GM20431 (cell line): ENCODE results near the gene TPRN.

Experiments
- in situ Hi-C: fragments of 300-500 bp; cut with MseI, MboI; formaldehyde crosslinking; loops from one replicate; pipeline ENCODE4 v1.15.0; 2020; ENCODE audit warnings: low sequenced_read_pairs; ENCODE audit not compliant: unreplicated experiment

TPRN gene

DNA sequence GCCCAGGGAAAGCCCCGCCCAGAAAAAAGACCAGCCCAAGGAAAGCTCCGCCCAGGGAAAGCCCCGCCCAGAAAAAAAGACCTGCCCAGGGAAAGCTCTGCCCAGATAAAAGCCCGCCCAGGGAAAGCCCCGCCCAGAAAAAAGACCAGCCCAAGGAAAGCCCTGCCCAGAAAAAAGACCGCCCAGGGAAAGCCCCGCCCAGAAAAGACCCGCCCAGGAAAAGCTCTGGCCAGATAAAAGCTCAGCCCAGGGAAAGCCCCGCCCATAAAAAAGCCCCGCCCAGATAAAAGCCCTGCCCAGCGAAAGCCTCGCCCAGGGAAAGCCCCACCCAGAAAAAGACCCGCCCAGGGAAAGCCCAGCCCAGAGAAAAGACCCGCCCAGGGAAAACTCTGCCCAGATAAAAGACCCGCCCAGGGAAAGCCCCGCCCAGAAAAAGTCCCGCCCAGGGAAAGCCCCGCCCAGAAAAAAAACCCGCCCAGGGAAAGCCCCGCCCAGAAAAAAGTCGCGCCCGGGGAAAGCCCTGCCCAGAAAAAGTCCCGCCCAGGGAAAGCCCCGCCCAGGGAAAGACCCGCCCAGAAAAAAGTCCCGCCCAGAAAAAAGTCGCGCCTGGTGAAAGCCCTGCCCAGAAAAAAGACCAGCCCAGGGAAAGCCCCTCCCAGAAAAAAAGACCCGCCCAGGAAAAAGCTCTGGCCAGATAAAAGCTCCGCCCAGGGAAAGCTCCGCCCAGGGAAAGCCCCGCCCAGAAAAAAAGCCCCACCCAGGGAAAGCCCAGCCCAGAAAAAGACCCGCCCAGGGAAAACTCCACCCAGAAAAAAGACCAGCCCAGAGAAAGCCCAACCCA, 49.7 kb downstream of the TPRN start:
- in situ Hi-C loops: no loop called here

DNA sequence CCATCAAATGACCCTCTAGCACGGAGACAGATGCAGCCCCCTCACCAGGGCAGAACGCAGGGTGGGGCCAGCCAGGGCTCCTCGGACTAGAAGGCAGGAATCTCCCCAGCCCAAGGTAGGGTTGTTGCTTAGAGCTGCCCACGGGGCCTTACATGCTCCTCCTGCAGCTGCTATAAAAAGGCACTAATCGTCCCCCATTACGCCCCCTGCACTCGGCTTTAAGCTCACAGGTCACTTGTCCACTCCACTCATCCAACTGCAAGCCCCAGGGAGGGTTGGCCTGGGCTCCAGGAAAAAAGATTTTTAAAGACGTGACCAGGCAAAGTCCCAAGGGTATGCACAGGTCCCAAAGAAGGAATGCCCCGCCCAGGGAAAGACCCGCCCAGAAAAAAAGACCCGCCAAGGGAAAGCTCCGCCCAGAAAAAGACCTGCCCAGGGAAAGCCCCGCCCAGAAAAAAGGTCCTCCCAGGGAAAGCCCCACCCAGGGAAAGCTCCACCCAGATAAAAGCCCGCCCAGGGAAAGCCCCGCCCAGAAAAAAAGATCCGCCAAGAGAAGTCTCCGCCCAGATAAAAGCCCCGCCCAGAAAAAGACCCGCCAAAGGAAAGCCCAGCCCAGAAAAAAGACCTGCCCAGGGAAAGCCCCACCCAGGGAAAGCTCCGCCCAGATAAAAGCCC, 50.5 kb downstream of the TPRN start:
- in situ Hi-C loops: no loop called here

DNA sequence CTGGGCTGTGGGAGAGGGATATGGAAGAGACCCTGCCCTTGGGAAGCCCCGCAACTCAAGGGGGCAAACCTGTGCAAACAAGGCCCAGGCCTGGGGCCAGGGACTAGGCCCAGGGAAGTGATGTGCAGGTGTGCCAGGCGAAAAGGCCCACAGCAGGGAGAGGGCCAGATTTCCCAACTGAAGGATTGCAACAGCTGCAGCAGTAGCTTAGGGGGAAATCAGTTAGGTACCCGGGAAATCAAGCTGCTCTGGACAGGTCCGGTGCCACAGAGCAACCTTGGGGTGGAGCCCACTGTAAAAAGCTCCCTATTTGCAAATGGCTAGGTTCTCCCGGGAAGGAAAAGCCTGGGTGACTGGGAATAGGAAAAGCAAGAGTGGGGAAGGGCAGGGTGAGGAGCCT, 51.2 kb downstream of the TPRN start:
- in situ Hi-C loops: no loop called here

DNA sequence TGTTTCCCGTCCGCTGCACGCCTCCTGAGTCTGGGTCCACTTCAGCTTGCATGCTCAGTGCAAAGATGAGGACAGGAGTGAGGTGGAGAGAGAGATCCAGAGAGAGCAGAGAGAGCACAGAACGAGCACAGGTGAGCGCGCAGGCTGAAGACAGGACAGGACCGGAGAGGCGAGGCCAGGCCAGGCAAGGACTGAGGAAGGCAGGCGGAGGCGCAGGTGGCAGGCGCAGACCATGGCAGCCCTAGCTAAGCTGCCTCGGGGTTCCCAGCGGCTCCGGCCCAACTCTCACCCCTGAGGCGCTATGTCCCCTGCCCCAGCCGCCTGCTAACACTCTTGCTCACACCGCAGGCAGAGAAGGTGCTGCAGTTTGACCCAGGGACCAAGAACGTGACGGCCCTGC, 51.9 kb downstream of the TPRN start:
- in situ Hi-C loops: no loop called here

DNA sequence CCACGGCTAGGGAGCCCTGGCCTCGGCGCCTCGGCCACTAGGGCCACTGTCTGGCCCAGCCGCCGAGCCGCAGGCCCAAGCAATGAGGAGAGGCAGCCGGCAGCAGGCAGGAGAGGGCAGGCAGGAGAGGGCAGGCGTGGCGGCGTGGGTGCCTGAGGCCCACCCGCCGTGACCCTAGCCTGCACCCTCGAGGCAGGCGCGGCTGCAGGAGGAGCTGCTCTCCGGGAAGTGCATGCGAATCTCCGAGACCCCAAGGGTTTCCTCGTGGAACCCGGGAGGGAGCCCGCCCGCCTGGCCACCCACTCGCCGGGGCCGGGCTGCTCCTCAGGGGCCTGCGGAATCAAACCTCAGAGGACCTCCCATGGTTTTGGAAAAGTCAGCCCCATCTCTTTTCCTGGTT, 52.3 kb downstream of the TPRN start:
- in situ Hi-C loops: no loop called here

DNA sequence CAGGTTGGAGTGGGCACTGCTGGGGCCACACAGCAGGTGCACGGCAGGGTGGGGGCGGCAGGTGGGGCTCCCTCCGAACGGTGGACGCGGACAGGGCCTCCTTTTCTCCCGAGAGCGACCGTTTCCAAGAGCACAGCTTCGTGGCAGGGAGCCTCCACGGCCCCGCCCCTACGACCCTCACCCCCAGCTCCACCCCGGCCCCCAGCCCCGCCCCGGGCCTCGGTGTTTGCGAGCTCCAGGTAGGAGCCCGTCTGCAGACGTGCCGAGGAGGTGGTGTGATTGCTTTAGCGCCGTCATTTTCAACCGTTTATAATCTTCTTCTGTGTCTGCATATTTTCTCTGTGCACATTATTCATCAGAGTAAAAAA, 52.8 kb downstream of the TPRN start:
- in situ Hi-C loops: no loop called here

- in situ Hi-C loops: no loop called here
Observed at GRCh38 chr9:137147091-137147792, 53.3 kb downstream of the TPRN start.

DNA sequence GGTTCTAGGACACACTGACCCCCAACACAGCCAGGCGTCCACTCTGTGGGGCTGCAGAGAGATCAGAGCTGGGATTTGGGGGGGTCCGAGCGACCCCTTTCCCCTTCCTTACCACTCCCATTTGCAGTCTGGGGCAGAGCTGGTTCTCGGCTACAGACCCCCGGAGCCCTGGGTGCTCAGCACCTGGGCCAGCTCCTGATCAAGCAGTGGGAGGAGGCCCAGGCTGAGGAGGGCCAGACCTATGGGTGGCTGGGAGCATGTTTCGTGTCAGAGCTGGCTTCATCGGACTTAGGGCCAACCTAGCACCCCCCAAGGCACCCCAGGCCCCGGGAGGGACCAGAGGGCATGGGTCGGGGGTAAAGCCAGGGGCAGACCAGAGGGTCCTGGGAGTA, 54.0 kb downstream of the TPRN start:
- in situ Hi-C loops: no loop called here

GRCh38 chr9:137145731-137146526, 54.6 kb downstream of the TPRN start:
- in situ Hi-C loops: no loop called here

- in situ Hi-C loops: no loop called here
Observed at GRCh38 chr9:137143459-137143858, 57.1 kb downstream of the TPRN start.

GRCh38 chr9:137141976-137142936, 58.3 kb downstream of the TPRN start:
- in situ Hi-C loops: no loop called here
